GM10847 (cell line): ENCODE measurements around the gene MAP1LC3C.

Source experiments
- POLR2A ChIP-seq: IDR thresholded peaks from 2 replicates; pipeline ENCODE4 v1.6.1; 2011; ENCODE audit not compliant: insufficient read length; ENCODE audit errors: extremely low read depth

Gene MAP1LC3C

DNA sequence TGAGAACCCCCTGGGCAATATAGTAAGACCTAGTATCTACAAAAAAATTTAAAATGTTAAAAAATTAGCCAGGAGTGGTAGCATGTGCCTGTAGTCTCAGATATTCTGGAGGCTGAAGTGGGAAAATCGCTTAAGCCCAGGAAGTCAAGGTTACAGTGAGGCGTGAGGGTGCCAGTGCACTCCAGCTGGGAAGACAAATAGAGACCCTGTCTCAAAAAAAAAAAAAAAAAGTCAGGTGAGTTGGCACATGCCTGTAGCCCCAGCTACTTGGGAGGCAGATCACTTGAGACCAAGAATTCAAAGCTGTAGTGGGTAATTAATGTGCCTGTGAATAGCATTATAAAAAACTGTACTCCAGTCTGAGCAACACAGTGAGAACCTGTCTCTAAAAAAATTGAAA, 36.7 kb downstream of the MAP1LC3C start:
- TF ChIP-seq POLR2A, result no peak

DNA sequence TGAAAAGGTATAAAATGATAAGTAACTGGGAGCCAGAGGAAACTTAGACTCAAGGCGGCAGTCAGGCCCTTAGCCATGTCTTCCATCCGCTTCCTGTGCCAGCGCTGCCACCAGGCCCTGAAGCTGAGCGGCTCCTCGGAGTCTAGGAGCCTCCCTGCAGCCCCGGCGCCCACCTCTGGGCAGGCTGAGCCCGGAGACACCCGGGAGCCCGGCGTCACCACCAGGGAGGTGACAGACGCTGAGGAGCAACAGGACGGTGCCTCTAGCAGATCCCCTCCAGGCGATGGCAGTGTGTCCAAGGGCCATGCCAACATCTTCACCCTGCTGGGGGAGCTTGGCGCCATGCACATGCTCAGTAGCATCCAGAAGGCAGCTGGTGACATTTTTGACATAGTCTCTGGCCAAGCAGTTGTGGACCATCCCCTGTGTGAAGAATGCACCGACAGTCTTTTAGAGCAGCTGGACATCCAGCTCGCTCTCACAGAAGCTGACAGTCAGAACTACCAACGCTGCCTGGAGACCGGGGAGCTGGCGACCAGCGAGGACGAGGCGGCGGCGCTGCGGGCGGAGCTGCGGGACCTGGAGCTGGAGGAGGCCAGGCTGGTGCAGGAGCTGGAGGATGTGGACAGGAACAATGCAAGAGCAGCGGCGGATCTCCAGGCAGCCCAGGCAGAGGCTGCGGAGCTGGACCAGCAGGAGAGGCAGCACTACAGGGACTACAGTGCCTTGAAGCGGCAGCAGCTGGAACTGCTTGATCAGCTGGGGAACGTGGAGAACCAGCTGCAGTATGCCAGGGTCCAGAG, 41.0 kb downstream of the MAP1LC3C start, which contains the start of gene BECN2:
Gene BECN2 (plus strand): TSS at position 76 of the 803 bp plus-strand sequence. CDS start 0 bp downstream, at position 76.
- TF ChIP-seq POLR2A, result no peak

DNA sequence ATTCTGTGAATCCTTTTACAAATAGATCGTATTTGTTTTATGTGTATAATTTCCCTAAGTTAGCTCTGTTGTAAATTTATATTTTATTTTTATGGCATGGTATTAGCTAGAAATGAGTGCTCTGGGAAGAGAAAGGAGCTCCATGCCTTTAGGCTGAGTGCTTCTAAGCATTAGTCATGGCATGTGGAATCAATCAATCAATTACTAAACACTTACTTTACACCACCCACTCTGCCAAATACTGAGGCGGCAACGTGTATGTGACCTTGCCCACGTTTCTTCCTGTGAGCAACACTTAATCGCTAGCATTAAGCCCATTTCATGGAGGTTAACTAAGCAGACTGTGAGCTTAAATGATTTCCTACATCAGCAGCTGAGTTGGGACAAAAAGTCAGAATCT, 48.5 kb downstream of the MAP1LC3C start:
- TF ChIP-seq POLR2A, result no peak

DNA sequence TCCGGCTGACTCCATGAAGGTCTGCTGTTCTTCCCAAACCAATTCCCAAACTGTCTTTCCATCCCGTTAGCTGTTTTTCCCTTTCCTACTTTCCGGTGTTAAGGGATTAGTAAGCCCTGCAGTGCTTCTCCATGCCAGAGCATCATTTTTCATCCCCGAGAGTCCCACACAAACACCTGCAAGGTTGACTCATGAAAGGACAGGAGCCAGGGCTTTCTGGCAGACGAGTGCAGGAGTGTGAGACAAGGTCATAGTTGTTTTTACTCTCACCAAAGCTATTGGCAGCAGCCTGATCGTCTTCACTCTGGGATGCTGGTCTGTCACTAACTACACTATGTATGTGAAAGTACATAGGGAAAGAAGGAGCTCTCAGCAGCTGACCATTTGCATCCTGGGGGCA, 51.5 kb downstream of the MAP1LC3C start:
- TF ChIP-seq POLR2A, result no peak
